Peyer's patch (tissue), 4 donors: ENCODE data around the gene RPL32.
"Not testable (repeated sequence)": the region's sequence is repeated elsewhere in the genome, so short reads cannot be mapped to it uniquely, and the experiment has no call there.

Experiments
- POLR2A ChIP-seq, 2 donors: fragments of 450-650 bp; IDR thresholded peaks; one replicate each; pipeline ENCODE4 v1.5.1; 2017; ENCODE audit warnings: antibody characterized with exemption in 2 of 2, mild to moderate bottlenecking in 2 of 2, moderate library complexity in 2 of 2
- TF ChIP-seq, protein P1 (sequence below), 6 experiments: fragments of 450-650 bp in 4 of 6; fragments of 200-600 bp in 2 of 6; sonication (generic) in 1 of 6; IDR thresholded peaks; one replicate each; pipeline ENCODE4 v1.5.1; 2017 to 2019; ENCODE audit warnings: antibody characterized with exemption in 6 of 6, mild to moderate bottlenecking in 3 of 6, moderate library complexity in 1 of 6

GRCh38 chr3:12840148-12840547, 1.2 kb downstream of the RPL32 start:
- TF ChIP-seq, protein P1, sequence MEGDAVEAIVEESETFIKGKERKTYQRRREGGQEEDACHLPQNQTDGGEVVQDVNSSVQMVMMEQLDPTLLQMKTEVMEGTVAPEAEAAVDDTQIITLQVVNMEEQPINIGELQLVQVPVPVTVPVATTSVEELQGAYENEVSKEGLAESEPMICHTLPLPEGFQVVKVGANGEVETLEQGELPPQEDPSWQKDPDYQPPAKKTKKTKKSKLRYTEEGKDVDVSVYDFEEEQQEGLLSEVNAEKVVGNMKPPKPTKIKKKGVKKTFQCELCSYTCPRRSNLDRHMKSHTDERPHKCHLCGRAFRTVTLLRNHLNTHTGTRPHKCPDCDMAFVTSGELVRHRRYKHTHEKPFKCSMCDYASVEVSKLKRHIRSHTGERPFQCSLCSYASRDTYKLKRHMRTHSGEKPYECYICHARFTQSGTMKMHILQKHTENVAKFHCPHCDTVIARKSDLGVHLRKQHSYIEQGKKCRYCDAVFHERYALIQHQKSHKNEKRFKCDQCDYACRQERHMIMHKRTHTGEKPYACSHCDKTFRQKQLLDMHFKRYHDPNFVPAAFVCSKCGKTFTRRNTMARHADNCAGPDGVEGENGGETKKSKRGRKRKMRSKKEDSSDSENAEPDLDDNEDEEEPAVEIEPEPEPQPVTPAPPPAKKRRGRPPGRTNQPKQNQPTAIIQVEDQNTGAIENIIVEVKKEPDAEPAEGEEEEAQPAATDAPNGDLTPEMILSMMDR (IDR thresholded peaks at IDR 0.05): not testable (repeated sequence)
- TF ChIP-seq POLR2A (IDR thresholded peaks at IDR 0.05): not testable (repeated sequence)
